K562 (cell line): ENCODE results near the gene CEP192. TPM values are rescaled to one million over a fixed set of nuclear protein-coding genes. Genes with fewer than 3 reads are reported as not detected.

Source experiments
- ASH1L ChIP-seq: fragments of 450-650 bp; IDR thresholded peaks from 2 replicates; pipeline ENCODE4 v1.6.1; 2018; ENCODE audit warnings: borderline replicate concordance, mild to moderate bottlenecking, low read depth; ENCODE audit not compliant: partially characterized antibody
- EHMT2 ChIP-seq: fragments of 450-650 bp; IDR thresholded peaks from 2 replicates; pipeline ENCODE4 v1.6.1; 2018; ENCODE audit warnings: antibody characterized with exemption
- FOXJ2 ChIP-seq: fragments of 200-800 bp; sonication (Bioruptor generic); IDR thresholded peaks from 2 replicates; pipeline ENCODE4 v1.6.1; 2016; ENCODE audit warnings: missing genetic modification characterization, missing compliant biosample characterization
- MYBL2 ChIP-seq, 2 experiments: fragments of 450-650 bp in 1 of 2; sonication (generic) in 1 of 2; formaldehyde crosslinking in 1 of 2; IDR thresholded peaks; 2 replicates each; pipeline versions ENCODE4 v1.6.1 to v1.8.1; 2017 to 2022; ENCODE audit warnings: borderline replicate concordance in 1 of 2, inconsistent platforms in 1 of 2, low read depth in 1 of 2, mild to moderate bottlenecking in 1 of 2, missing genetic modification reagents in 1 of 2, moderate library complexity in 1 of 2
- TEAD4 ChIP-seq, 2 experiments: sonication (generic) in 1 of 2; formaldehyde crosslinking in 1 of 2; IDR thresholded peaks; 2 replicates each; pipeline versions ENCODE4 v1.6.1 to v1.8.0; 2012 to 2022; ENCODE audit warnings: borderline replicate concordance in 1 of 2, inconsistent platforms in 1 of 2, low read length in 1 of 2, mild to moderate bottlenecking in 1 of 2, missing genetic modification reagents in 1 of 2
- TOE1 ChIP-seq, 2 experiments: fragments of 450-650 bp in 1 of 2; sonication (generic) in 1 of 2; formaldehyde crosslinking in 1 of 2; IDR thresholded peaks; 2 replicates each; pipeline versions ENCODE4 v1.7.1 to v1.8.0; 2016 to 2022; ENCODE audit warnings: borderline replicate concordance in 2 of 2, mild to moderate bottlenecking in 2 of 2, antibody characterized with exemption in 1 of 2, inconsistent platforms in 1 of 2, low read depth in 1 of 2, missing genetic modification reagents in 1 of 2, moderate library complexity in 1 of 2
- ZC3H11A ChIP-seq: IDR thresholded peaks from 2 replicates; pipeline ENCODE4 v1.6.1; 2012; ENCODE audit warnings: low read depth, low read length, improper control_type of control experiment
- ZFP36 ChIP-seq: fragments of 150-350 bp; IDR thresholded peaks from 2 replicates; pipeline ENCODE4 v1.6.1; 2018; ENCODE audit warnings: low read length, low read depth; ENCODE audit not compliant: partially characterized antibody
- ZNF311 ChIP-seq: fragments of 250-450 bp; sonication (Bioruptor Pico); IDR thresholded peaks from 2 replicates; pipeline ENCODE4 v1.4.0; 2020; ENCODE audit warnings: mild to moderate bottlenecking, moderate library complexity
- ZNF324 ChIP-seq: fragments of 250-450 bp; sonication (Bioruptor Pico); IDR thresholded peaks from 2 replicates; pipeline ENCODE4 v1.4.0; 2020; ENCODE audit warnings: mild to moderate bottlenecking
- ZNF408 ChIP-seq: fragments of 250-450 bp; sonication (Bioruptor Pico); IDR thresholded peaks from 2 replicates; pipeline ENCODE4 v1.4.0; 2020; ENCODE audit warnings: low read depth, mild to moderate bottlenecking, moderate library complexity
- polyA plus RNA-seq, 8 experiments: library from polyadenylated mRNA; depleted of rRNA in 4 of 8; stranded (reverse) in 5 of 8; unstranded in 3 of 8; fragments of >200 nt; fragmentation: Nextera tagmentation in 2 of 8; fragmentation: Illumina TruSeq in 1 of 8; extraction: Ambion mirVana in 2 of 8; extraction: Trizol in 1 of 8; gene quantifications; 2 replicates each; pipeline versions ENCODE4 v1.2.1 to v1.2.3, GENCODE V29; 2011 to 2014; ENCODE audit warnings: inconsistent platforms in 1 of 8, missing spikeins in 1 of 8
- total RNA-seq, 7 experiments: library from RNA; depleted of rRNA in 6 of 7; stranded (reverse); fragments of >200 nt in 6 of 7; fragmentation: Illumina TruSeq in 2 of 7; extraction: Trizol in 2 of 7; gene quantifications; 2 replicates each; pipeline versions ENCODE4 v1.2.1 to v1.2.3, GENCODE V29; 2011 to 2021; ENCODE audit warnings: low replicate concordance in 1 of 7
- TF ChIP-seq, protein P1 (sequence below): fragments of 450-650 bp; IDR thresholded peaks from 2 replicates; pipeline ENCODE4 v1.6.1; 2016; ENCODE audit warnings: mild to moderate bottlenecking
- TF ChIP-seq, protein P2 (sequence below): fragments of 150-350 bp; IDR thresholded peaks from 2 replicates; pipeline ENCODE4 v1.6.1; 2014; ENCODE audit warnings: low read depth, mild to moderate bottlenecking, low read length, borderline replicate concordance
- TF ChIP-seq, protein P3 (sequence below): fragments of 250-450 bp; sonication (Bioruptor Pico); IDR thresholded peaks from 2 replicates; pipeline ENCODE4 v1.5.0; 2021; ENCODE audit warnings: mild to moderate bottlenecking, moderate library complexity

CEP192 gene
- total and polyA plus RNA-seq, 9 of the 15 experiments (the other 6 are each of a cell fraction or from before 2014, with no cell fraction given) = 14.4 to 54.4 (median 35.8) TPM

DNA sequence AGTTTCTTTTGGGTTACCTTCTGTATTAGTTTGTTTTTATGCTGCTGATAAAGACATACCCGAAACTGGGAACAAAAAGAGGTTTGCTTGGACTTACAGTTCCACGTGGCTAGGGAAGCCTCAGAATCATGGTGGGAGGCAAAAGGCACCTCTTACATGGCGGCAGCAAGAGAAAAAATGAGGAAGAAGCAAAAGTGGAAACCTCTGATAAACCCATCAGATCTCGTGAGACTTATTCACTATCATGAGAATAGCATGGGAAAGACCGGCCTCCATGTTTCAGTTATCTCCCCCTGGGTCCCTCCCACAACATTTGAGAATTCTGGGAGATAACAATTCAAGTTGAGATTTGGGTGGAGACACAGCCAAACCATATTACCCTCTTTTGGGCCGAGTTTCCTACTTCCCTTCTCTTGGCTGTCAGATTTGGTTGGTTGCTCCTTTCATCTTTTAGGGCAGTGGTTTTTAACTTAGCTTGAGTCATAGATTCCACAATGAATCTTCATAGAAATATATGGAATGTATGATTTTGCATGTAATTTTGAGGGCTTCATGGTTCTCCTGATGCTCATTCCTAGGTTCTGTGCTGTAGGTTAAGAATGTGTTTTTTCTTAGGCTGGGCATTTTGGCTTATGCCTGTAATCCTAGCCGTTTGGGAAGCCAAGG lies 44.2 kb downstream of the CEP192 start (continued):
- TF ChIP-seq, protein P1, sequence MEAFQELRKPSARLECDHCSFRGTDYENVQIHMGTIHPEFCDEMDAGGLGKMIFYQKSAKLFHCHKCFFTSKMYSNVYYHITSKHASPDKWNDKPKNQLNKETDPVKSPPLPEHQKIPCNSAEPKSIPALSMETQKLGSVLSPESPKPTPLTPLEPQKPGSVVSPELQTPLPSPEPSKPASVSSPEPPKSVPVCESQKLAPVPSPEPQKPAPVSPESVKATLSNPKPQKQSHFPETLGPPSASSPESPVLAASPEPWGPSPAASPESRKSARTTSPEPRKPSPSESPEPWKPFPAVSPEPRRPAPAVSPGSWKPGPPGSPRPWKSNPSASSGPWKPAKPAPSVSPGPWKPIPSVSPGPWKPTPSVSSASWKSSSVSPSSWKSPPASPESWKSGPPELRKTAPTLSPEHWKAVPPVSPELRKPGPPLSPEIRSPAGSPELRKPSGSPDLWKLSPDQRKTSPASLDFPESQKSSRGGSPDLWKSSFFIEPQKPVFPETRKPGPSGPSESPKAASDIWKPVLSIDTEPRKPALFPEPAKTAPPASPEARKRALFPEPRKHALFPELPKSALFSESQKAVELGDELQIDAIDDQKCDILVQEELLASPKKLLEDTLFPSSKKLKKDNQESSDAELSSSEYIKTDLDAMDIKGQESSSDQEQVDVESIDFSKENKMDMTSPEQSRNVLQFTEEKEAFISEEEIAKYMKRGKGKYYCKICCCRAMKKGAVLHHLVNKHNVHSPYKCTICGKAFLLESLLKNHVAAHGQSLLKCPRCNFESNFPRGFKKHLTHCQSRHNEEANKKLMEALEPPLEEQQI = 0 out of 2 replicates have a peak, but pooled peaks have one; percentile 55
- TF ChIP-seq, protein P2, sequence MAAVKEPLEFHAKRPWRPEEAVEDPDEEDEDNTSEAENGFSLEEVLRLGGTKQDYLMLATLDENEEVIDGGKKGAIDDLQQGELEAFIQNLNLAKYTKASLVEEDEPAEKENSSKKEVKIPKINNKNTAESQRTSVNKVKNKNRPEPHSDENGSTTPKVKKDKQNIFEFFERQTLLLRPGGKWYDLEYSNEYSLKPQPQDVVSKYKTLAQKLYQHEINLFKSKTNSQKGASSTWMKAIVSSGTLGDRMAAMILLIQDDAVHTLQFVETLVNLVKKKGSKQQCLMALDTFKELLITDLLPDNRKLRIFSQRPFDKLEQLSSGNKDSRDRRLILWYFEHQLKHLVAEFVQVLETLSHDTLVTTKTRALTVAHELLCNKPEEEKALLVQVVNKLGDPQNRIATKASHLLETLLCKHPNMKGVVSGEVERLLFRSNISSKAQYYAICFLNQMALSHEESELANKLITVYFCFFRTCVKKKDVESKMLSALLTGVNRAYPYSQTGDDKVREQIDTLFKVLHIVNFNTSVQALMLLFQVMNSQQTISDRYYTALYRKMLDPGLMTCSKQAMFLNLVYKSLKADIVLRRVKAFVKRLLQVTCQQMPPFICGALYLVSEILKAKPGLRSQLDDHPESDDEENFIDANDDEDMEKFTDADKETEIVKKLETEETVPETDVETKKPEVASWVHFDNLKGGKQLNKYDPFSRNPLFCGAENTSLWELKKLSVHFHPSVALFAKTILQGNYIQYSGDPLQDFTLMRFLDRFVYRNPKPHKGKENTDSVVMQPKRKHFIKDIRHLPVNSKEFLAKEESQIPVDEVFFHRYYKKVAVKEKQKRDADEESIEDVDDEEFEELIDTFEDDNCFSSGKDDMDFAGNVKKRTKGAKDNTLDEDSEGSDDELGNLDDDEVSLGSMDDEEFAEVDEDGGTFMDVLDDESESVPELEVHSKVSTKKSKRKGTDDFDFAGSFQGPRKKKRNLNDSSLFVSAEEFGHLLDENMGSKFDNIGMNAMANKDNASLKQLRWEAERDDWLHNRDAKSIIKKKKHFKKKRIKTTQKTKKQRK = no peak
- TF ChIP-seq, protein P3, sequence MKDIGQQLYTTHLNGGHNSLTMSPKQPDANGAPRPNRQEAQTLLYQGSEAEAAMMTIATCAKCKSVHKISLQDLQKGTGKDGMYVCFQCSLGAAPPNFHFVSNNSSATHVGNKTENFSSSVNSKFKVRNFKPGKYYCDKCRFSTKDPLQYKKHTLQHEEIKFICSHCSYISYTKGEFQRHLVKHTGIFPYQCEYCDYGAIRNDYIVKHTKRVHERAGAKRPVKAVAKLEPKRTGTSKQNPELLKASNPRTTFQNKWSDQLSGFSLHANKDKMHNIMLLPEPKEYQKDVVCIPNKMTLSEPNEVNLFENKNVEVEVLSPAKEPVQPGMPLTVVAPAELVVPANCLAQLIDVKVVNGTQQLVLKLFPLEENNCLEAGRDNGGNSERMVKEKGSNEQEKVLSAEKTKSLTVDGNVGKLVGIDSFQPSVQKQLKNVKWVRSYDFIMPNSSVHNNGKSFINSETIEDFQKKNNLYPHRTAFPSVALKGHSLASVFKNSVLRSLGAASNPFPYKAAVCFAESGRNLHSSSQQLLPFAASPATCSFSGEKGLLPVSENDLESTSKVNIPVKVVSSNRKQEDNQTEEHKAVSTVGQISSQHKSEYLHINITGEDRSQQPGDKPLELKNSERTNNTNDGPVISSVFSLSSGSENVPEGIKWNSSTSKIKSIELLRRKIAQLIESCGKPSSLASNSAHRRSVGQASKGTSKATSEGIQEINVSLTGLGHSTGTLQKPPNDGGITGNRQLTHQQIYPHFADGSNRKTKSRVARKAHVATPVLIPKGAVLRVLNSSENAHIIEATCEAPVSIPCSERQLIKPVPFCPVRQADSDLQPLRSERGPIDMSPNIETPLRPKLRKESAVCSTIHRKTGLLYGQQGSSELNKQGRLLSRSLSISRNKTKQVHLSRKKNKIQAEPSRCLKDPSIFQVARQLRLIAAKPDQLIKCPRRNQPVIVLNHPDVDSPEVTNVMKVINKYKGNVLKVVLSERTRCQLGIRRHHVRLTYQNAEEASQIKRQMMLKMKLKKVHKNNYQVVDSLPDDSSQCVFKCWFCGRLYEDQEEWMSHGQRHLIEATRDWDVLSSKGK (CRISPR knock-in tag) = no peak
- TF ChIP-seq MYBL2 (IDR thresholded peaks at IDR 0.05; ENCODE audit: low read depth) = 0 out of 2 replicates have a peak, but pooled peaks have one; percentile 36
- TF ChIP-seq MYBL2 (CRISPR knock-in tag; IDR thresholded peaks at IDR 0.05; ENCODE audit: borderline replicate concordance) = no peak
- no peak for TF ChIP-seq ZC3H11A
- no peak for TF ChIP-seq ZNF311 (CRISPR knock-in tag)
- no peak for TF ChIP-seq ZNF408 (CRISPR knock-in tag)
- TF ChIP-seq EHMT2 = peak; percentile 45; the same call in 1 of the 2 replicates
- TF ChIP-seq TEAD4 (IDR thresholded peaks at IDR 0.05; ENCODE audit: low read length) = no peak
- no peak for TF ChIP-seq TEAD4 (CRISPR knock-in tag; IDR thresholded peaks at IDR 0.05; ENCODE audit: borderline replicate concordance)
- TF ChIP-seq ASH1L = no peak
- TF ChIP-seq FOXJ2 (tag) = no peak
- peak; percentile 70 for TF ChIP-seq ZFP36
- TF ChIP-seq ZNF324 (CRISPR knock-in tag) = no peak
- no peak for TF ChIP-seq TOE1 (IDR thresholded peaks at IDR 0.05; ENCODE audit: borderline replicate concordance)
- TF ChIP-seq TOE1 (CRISPR knock-in tag; IDR thresholded peaks at IDR 0.05; ENCODE audit: borderline replicate concordance, low read depth) = no peak
